GM19455 (cell line): Measurements from ENCODE around the gene PPIL6.

ENCODE experiments used
- ATAC-seq: cut with Tn5 transposase; IDR thresholded peaks from one replicate; pipeline ENCODE4 v1.9.1; 2021; ENCODE audit not compliant: unreplicated experiment

Gene PPIL6

DNA sequence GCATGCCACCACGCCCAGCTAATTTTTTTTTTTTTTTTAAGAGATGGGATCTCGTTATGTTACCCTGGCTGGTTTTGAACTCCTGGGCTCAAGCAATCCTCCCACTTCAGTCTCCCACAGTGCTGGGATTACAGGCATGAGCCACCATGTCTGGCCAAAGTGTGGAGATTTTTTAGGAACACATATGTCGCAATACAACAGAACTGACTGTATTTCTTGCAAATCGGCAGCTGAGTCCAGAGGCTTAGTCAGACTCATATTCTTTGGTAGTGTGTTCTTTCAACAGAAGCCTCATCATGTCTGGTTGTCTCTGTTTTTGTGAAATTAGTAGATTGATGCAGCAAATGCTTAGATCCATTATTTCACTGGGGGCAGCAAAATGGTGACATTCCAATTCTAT lies 34.2 kb downstream of the PPIL6 start:
- ATAC-seq: no peak

- ATAC-seq: no peak
These were observed 43.4 kb downstream of the PPIL6 start for GRCh38 chr6:109397020-109397419.

GRCh38 chr6:109396046-109396718 lies 44.2 kb downstream of the PPIL6 start:
- no peak for ATAC-seq

DNA sequence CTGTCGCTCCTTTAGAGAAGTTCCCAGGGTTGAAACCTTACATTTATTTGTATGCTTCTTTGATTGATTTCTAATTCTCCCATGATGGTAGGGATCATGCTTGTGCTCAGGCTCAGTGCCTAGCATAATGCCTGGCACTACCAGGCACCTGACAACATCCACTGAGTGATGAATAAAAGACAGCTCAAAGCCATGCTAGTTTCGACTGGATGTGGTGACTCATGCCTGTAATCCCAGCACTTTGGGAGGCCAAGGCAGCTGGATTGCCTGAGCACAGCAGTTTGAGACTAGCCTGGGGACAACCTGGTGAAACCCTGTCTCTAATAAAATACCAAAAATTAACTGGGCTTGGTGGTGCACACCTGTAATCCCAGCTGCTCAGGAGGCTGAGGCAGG lies 46.5 kb downstream of the PPIL6 start:
- no peak for ATAC-seq

- ATAC-seq: no peak
These were observed 47.1 kb downstream of the PPIL6 start for GRCh38 chr6:109393157-109393885.

DNA sequence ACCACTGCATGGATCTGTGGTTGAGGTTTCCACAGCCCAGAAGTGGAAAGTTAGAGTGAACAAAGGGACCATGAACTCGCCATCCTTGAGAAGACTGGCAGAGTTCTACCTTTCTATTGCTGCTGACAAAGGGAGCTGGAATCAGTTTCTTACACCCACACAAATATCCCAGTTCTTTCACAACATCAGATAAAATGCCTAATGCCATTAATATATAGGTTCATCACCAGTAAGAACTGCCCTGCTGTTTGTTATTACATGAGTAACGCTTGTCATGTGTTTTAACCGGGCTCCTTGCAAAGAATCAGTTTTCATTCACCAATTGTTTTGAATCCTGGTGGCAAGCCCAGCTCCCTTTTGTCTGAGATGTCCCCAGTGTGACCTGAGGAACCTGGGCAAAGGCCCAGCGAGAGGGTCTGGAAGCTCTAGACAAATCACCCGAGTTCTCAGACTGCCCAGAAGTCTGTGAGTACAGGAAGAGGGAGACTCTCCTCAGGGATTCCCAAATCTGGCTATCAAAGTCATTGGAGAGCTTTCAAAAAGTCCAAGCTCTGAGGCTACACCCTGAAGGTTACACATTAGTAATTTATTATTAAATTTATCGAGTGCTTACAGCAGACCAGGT lies 50.7 kb downstream of the PPIL6 start:
- no peak for ATAC-seq

GRCh38 chr6:109388265-109388664 lies 52.2 kb downstream of the PPIL6 start:
- ATAC-seq: no peak

DNA sequence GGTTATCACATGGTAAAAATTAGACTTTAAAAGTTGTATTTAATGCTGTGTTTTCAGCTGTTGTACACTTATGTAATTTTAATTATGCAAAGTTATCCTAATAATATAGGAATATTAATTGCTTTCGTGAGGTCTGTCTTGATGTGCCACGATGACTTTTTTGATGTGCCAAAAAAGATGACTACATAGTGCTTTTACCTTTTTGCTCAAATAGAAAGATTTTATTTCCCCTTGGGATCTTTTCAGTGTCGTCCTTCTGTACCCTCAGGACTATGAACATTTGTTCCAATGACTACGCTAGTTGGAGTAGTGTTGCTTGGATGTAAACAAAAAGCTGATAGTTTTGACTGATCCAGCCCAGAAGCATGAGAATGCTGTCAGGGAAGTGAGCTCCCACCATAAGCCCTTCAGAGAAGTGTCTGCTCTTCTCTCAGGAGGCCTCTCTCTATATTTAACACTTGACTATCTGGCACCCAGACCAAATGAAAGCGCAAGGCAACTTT lies 56.9 kb downstream of the PPIL6 start:
- no peak for ATAC-seq

GRCh38 chr6:109382576-109383437 lies 57.6 kb downstream of the PPIL6 start:
- peak; percentile 69 for ATAC-seq

- ATAC-seq: peak; percentile 49
These were observed 58.5 kb downstream of the PPIL6 start, which contains the start of gene CD164 for GRCh38 chr6:109381747-109382575. CD164 (minus strand) TSS chr6:109382467; CDS start chr6:109382378, 89 bp downstream.

- ATAC-seq: no peak
These were observed 59.2 kb downstream of the PPIL6 start for GRCh38 chr6:109381061-109381746.

DNA sequence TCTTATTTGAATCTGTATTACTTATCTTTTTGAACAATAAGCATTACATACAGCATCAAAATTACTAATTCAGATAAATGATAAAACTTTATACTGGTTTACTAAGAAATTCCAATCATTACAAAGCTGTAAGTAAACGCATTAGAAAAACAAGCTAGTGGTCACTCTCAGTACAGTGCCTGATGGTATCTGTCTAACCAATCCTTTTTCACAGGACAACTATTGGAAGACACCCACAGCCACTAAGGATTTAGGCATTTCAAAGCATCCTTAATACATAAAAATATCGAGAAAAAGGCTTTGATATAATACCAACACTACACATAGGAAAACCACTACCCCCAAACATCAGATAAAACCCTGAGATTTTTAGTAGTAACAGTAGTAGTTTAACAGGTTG lies 60.7 kb downstream of the PPIL6 start:
- no peak for ATAC-seq

- no peak for ATAC-seq
These were observed 62.7 kb downstream of the PPIL6 start for GRCh38 chr6:109377717-109378116.

GRCh38 chr6:109374326-109374892 lies 66.0 kb downstream of the PPIL6 start:
- no peak for ATAC-seq

GRCh38 chr6:109373762-109374161 lies 66.7 kb downstream of the PPIL6 start:
- ATAC-seq: peak; percentile 95

- ATAC-seq: no peak
These were observed 67.1 kb downstream of the PPIL6 start for GRCh38 chr6:109373331-109373730.

DNA sequence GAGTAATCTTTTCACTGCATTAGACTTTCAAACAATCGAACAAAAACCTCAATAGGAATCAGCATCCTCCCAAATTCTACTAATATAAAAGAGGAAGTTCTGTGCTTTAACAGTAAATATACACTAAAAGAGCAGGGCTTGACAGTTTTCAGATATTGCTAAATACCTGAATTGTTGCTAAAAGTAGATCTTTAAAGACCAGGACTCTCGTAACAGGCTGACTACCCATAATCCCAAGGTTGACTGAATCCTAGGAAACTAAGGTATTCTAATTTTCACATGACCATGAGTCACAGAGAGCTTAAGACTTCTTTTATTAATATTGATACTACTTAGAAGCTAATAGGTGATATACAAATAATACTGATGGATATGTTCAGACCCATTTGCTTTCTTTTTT lies 68.3 kb downstream of the PPIL6 start:
- ATAC-seq: no peak

DNA sequence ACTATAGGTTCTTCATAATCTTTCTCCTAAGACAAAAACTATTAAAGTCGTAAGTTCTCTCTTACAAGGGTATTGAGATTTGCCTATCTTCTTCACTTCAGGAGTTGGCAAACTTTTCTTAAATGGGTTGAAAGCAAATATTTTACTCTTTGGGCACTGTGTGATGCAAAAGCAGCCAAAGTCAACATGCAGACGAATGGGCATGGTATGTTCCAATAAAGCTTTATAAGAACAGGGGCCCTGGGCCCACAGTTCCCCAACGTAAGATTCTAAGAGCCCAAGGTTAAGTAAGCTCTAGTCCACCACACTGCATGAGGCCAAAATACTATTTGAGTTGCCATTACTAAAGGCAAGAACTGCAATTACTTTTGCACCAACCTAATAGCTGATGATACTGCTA lies 69.6 kb downstream of the PPIL6 start:
- no peak for ATAC-seq

GRCh38 chr6:109370336-109370735 lies 70.1 kb downstream of the PPIL6 start:
- no peak for ATAC-seq
